Left renal pelvis (tissue), 4 donors: ENCODE data around the gene ZMIZ1. TPM values are rescaled to one million over a fixed set of nuclear protein-coding genes. Genes with fewer than 3 reads are reported as not detected.
A peak's percentile ranks its signal among the peaks of the same experiment; 100 is the strongest.

Source experiments
- DNase-seq, 4 donors: peaks; one replicate each; pipeline ENCODE4 v3.0.0-alpha.2; 2013; ENCODE audit warnings: low read depth in 4 of 4, low spot score in 3 of 4
- polyA plus RNA-seq, 4 donors: library from polyadenylated mRNA; unstranded; fragments of 120-200 nt; gene quantifications; one replicate each; pipeline ENCODE4 v1.2.1, GENCODE V29; 2013; ENCODE audit not compliant: insufficient read length in 4 of 4

Gene ZMIZ1
- polyA plus RNA-seq, 4 donors = 72.7 to 108 (median 72.8) TPM

DNA sequence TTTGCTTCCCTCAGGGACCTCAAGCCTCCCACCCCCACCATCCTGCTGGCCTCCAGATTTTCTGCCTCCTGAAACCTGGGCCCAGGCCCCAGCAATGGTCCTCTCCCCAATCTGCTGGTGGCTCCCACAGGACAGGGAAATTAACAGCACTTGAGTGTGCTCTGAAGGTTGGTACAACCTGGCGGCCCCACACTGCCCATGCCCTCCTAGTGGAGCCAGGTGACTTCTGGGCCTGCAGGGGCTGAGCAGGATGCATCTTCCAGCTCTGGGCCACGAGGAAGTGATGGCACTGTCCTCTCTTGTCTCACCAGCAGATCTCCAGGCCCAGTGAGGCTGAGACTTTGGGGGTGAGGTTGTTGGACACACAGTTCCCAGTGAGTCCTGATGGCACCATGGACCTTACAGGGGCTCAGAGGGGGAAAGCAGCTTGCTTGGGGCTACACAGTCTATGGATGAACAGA lies 3.6 kb upstream of the ZMIZ1 start:
- no peak for DNase-seq

DNA sequence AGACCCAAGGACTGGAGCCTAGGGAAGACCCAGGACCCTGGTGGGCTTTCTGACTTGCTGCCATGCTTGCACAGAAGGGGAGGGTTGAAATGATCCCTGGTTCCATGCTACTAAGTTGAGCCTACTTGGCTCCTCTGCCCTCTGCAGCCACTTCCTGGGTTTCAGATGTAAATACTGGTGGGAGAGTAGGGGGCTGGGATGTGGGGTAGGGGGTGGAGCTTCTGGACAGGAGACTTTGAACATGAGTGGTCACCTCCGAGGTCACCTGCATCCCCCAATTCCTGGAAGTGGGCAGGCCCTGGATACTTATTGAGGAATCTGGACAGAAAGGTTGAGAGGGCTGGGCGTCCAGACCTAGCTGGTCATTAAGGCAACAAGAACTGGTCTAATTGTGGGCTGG lies 2.9 kb upstream of the ZMIZ1 start:
- DNase-seq = no peak

DNA sequence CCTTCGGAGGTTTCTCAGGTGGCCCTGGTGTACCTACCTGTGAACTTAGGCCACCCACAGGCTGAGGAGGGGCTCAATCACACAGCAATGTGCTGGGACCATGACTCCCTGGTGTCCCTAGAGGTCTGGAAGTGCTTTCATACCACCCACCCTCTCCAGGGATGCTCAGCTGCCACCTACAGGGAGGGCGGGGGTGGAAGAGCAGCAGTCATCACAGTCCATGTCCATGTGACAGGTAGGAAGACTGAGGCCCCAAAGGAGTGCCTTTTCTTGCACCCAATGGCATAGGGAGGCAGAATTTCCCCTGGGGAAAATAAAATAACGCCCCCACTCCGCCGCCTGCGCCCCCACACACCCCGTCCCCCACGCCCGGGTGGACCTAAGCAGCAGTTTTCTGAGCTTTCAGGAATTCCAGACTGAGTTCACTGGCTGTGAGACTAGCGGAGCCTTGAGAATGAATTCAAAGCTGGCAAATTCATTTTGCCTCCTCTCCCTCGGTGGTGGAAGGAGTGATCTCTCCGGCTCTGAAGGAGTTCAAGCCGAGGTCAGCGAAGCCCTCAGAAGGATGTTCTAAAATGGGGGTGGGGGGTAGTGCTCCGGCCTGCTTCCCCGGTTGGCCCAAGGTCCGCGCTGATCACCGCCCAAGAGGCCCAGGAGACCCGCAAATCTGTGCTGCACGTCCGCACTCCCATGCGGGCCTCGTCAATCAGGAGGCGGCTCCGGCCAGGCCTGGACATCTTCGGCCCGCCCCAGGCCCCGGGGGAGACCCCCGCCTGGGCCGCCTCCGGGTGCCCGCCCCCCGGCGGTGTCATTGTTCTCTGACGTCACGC lies 2.1 kb upstream of the ZMIZ1 start:
- peak in 1 of 4 donors; percentile 27 for DNase-seq

DNA sequence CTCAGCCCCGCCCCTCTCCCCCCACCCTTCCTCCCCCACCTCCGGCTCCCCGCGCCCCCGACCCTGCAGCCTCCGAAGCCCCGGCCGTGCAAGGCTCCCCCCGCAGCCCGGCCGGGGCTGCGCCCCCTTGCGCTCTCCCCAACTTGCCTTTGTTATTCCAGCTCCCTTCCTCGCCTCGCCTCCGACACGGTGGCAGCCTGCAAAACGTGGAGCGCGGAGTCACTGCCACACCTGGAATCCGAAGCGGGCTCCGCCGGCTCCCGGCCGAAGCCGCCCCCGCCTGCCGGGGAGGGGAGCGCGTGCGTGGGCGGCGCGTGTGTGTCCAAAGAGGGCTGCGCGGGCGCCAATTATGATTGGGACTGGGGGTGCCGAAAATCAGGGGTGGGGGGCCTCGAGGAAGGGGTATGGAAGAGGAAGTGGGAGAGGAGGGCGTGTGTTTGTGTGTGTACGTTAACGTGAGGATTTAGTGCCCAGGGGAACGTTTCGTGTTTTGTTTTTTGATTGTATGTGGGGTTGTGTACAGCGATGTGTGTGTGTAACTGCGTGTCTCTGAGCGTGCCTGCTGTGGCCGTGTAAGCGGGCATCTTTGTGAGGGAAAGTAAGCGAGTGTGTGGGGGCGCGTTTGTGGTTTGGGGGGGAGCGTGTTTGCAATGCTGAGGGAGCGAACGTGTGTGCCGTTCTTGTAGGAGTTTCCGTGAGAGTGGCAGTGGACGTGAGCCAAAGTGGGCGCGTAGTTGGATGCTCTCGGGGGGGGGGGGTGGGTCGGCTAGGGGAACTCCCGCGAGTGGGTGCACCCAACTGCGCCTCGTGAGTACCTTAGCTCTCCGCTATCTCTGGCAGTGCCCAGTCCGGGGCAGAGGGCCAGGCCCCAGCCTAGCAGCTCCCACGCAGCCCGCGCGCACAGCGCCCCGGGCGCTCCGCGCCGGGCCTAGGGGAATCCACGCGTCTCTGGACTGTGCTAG lies 1.2 kb upstream of the ZMIZ1 start:
- DNase-seq = peak; percentile 90 to 94 (median 92)

DNA sequence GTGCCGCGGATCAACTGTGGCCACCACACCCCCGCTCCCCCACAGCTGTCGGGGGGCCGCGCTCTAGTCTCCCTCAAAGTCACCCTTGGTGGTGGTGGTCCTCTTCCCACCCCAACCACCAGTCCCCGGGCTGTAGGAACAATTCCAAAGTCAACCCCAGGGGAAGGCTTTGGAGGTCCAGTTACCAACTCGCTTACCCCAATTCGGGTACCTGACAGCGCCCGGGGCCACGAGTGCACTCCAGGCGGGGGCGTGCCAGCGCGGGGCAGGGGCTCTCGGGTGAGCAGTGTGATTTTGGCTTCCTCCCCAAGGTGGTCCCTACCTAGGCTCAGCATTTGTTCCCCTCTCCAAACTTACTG lies 584 bp upstream of the ZMIZ1 start:
- no peak for DNase-seq

DNA sequence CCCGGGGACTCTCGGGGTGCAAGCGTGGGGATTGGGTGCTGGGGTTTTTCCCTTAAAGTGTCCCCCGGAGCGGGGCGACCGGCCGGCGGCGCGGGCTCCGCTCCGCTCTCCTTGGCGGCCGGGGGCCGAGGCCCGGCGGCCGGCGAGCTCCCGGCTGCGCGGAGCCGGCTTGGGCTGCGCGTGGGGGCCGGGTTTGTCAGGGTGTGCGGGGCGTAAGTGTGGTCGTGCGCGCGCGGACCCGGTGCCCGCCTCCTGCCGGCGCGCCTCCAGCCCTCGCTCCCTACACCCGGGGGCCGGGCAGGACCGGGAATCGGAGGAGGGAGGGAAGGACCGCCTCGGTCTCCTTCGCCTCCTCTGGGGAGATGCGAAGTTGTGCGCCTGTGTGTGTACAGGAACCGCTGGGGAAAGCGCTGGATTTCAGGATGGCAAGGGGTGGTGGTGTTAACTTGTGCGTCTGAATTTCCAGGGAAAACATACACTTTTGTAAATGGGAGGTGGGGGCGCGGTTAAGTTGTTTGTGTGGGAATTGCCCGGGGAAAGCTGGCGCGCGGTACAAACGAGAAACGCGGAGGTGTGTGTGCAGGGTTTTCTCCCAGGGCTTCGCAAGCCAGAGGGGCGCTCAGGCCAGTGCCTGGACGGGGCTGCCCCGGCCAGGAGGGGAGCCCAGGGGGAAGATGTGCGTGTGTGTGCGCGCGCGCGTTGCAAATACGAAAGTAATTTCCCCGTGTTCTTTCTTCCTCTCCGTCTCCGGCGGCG lies 737 bp downstream of the ZMIZ1 start:
- DNase-seq = peak in 2 of 4 donors; percentile 27 to 31

DNA sequence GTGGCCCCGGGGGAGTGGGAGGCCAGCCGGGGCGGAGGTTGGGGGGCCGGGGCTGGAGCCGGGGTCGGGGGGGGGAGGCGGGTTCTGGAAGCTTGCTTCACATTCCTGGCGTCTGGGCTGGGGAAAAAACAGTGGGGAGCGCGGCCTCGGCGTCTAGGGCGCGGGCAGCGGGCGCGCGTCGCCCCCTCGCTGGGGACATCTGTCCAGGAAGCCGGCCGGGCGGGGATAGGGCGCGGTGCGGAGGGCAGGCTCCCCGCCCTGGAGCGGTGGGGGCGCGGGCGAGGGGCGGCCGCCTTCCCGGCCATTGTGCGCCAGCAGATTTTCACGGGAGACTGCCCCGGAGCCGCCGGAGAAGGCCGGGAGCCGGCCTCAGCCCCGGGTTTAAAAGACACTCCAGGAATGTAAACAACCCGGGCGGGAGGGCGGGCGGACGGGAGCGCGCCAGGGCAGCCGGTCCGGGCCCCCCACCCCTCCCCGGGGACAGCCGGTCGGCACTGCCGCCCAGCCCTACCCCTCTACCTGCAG lies 1.4 kb downstream of the ZMIZ1 start:
- DNase-seq = peak in 1 of 4 donors; percentile 27

DNA sequence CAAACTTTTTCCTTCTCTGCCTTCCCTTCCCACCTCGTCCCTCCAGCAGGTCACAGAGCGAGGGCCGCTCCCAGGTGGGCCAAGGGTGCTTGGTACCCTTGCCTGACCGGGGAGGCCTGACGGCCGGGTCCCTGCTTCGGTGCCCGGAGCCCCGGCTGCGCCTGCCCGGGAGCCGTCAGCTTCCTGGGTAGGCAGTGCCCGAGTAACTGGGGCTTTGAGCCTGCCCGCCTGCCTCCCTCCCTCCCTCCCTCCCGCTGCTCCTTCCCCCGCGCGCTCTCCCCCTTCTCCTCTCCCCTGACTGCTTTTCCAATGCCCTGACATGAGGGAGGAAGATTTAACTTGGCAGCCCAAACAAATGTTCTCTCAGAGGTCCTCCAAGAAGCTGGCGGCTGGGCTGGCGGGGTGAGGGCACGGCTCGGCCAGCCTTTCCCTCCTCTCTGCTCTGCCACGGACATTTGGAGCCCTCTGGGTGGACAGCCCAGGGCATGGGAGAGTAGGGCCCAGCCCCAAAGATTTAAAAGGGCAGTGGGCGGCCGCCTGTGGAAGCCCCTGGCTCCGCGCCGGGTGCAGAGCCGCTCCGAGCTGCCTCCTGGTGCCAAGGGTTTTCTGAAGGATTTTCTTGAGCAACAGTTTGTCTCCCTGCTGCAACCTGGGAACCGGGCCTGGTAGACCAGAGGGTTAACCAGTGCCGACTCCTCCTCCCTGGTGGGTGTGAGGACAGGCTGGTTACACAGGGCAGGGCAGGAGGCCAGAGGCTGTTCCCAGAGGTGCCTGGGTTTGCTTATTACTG lies 2.0 kb downstream of the ZMIZ1 start:
- DNase-seq = peak in 2 of 4 donors; percentile 61 to 62

DNA sequence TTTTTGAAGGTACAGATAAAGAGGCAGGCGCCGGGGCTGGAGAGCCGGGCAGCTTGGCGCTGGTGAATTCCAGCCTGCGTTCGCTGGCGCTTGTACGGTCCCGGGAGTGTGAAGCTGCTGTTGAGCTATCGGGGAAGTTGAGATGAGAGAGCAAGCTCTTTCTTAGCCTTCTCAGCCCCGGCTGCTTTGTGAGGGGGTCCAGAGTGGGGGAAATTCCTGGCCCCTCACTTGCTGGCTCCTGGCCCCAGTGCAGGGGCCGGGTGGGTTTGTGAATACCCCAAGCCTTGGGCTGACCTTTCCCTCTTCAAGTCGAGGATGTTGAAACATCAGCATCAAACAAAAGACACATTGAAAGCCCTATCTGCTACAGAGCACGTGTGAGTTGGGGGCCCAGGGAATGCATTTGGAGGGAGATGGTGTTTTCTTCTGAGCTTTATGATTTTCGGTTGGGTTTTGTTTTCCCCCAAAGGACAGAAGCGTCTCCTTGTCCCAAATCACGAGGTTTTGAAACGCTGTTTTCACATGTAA lies 2.7 kb downstream of the ZMIZ1 start:
- DNase-seq = no peak

DNA sequence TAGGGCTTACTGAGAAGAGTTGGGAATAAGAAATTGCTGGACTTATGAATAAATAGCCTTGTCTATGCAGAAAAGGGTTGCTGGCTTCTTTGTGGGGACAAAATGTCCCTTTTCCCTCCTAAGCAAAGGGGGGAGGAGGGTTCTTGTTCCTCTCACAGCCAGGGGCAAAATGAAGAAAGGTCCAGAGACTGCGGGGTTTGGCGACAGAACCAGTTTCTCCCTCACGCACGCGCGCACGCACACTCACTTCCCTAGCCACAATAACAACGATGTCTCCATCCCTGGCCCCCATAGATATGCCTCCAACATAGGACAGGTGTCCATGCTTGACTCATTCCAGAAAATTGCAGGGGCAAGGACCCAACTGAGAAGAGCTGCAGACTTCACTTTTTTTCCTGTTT lies 3.3 kb downstream of the ZMIZ1 start:
- no peak for DNase-seq

DNA sequence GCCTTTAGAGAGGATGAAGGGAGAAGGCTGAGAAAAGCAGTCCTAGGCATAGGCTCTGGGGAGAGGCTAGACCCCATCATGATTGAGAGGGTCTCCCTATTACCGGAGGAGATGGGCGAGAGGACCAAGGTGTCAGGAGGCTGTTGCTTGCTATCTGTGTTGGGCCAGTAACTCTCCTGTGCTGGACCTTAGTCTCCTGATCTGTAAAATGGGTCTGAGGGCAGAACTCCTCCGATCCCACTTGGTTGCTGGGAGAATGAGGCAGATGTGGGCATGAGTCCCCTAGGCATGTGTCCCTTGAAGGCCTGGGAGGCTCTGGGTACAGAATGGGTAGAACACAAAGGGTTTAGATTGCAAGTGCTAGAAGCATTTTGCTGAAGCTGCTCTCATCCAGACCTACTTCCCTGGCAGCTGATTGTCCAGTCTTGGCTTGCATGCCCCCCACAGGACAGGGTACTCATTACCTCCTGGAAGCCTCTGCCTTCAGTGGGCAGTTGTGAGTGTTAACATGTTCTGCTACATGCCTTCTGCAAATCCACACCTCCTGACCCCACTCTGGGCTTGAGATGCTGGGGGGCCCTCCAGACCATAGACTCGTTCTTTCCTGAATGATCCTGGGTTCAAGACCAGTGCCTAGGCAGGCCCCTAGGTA lies 4.4 kb downstream of the ZMIZ1 start:
- DNase-seq = no peak

DNA sequence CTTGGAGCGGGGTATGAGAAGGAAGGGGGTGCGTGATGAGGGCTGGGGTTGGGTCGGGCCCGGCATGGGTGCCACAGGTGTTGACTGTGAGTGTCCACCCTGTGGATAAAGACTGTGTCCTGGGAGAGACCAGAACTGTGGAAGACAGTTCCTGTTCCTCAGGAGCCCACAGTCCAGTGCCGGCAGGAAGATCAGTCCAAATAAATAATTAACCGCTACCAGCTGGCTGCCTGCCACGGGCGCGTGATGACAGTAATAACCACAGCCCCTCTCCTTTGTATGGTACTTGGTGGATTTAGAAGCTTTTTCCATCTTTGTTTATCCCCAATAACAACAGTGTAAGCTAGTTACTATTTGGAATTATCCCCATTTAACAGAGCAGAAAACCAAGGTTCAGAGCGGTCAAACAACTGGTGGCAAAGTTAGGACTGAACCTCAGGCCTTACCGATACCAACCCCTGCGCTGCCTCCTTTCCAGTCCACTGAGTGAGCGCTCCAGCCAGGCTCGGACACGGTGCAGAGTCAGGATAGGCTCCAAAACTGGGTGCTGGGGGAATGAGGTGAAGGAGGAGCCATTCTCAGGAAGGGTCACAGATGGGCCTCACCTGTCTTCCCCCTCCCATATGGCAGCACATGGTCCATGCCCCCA lies 5.1 kb downstream of the ZMIZ1 start:
- DNase-seq = no peak

DNA sequence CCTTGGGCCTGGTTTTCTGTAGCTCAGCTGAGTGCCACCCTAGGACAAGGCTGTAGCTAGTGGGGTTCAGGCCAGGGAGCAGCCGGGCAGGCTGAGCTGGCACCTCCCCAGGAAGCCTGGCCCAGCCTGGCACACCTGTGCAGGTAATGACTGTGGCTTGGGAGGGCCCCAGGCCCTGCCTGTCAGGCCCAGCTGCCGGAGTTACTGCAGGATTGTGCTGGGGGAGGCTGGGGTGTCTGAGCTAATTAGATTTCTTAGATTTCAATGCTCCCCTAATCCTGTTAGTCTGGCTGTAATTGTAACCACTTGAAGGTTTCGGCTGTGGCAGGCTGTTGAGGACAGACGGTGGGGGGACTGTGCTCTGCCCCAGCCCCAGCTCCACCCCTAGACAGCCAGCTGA lies 6.0 kb downstream of the ZMIZ1 start:
- no peak for DNase-seq

DNA sequence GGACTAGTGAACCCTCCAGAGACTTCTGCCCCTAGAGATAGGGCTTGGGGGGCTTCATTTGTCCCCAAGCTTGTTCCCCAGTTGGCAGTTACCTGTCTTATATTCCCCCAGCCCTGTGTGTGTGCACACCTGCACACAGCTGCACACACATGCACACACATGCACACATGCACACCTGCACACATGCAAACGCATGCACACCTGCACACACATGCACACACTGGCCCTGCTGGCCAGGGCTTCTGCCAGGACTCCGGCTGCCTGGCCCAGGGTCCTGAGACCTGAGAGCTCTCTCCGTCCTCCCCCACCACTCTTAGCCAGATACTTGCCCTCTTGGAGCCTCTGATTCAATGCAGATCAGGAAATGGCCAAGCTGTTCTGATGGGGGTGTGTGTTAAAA lies 6.7 kb downstream of the ZMIZ1 start:
- no peak for DNase-seq

DNA sequence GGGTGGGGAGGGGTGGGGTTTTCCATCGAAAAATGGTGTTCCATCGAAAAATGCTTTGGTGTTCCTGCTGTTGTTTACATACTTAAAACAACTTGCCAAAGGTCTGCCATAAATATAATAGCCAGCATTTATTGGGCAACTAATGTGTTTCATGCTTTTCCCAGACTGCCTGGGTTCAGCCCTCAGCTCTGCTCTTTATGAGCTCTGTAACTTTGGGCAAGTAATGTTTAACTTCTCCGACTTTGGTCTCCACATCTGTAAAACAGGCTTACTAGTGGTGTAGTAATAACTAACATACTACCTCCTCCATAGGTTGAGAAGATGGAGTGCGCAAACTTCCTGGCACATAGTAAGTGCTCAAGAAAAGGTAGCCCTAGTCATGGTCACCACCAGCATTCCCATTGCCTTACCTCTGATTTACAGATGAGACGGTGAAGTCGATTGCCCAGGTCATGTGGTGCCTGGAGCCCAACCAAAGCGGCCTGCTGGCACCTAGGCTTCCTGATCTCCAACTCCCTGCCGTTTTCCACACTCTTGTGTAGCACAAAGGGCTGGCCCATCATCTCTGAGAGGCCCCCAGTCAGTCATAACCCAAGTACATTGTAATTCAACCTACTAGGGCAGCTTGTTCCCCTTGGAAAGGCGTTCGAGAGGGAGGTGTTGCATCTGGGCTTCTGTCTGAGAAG lies 8.9 kb downstream of the ZMIZ1 start:
- DNase-seq = no peak

DNA sequence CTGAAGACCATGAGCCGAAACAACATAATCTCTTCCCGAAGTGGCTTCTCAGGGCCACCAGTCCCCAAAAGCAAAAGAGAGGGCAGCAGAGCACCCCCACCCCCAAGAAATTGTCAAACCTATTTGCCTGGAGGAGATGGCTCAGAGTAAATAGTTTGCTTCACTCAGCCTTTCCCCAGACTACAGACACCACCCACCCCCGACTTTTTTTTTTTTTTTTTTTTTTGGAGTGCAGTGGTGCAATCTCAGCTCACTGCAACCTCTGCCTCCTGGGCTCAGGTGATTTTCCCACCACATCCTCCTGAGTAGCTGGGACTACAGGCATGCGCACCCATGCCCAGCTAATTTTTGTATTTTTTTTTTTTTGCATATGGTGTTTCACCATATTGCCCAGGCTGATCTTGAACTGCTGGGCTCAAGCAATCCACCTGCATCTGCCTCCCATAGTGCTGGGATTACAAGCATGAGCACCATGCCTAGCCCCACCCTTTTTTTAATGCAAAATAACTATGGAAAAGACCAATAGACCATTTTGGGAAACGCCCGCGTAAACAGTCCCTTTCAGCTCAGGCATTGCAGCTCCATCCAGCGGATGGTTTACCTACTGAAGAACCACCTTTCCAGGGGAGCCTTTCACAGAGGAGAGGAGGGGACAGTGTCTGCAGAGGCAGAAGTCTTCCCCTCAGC lies 9.7 kb downstream of the ZMIZ1 start:
- DNase-seq = no peak

DNA sequence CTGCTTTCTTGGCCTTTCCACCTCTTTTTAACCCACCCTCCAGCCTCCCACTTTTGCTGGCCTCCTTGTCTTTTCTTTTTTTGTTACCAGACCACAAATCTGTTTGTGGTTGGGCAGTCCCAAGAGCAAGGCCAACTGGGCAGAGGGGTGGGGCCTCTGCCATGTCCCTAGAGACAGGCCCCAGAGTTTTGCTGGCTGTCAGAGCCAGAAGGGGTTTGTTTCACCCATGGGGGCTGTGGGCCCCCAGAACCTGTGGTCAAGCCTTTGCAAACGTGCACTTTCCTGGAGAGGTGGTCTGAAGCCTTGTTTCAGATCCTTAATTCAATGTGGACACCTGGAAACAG lies 10.3 kb downstream of the ZMIZ1 start:
- no peak for DNase-seq
